ENCODE data around the gene C6orf58.

Gene C6orf58

DNA sequence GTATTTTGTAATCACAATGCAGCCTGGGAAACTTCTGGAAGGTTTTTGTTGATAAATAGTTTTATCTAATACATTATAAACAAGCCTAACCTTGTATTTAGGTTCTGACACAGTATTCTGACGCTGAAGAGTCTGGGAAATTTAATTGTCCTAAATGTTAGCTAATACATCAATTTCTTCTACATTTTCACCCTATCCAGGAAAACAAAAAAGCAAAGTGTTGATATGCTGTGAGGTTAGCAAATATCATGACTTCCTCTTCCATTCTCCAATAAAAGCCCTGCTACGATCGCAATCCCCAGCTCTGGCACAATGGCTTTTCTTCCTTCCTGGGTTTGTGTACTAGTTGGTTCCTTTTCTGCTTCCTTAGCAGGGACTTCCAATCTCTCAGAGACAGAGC is at the start of gene C6orf58:
C6orf58 (plus strand) TSS at position 301 of the 400 bp plus-strand sequence; CDS start at position 313, 12 bp downstream.
- no peak for DNase-seq

DNA sequence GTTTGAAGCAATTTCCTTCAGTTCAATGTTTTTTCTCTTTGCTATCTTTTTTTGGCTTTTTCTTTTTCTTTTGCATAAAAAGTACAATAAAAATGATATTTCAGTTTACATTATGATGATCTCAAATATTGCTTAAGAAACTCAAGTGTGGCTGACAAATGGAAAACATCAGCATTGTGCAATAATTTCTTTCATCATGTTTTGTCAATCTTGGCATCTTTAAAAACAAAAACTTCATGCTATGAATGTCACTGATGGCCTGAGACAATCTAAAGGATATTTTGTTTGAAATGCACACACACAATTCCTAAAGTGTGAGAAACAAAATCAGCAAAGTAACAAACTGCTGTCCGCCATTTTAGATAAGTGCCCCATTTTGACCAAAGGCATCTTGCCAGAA is 44.0 kb upstream of the C6orf58 start:
- no peak for DNase-seq

DNA sequence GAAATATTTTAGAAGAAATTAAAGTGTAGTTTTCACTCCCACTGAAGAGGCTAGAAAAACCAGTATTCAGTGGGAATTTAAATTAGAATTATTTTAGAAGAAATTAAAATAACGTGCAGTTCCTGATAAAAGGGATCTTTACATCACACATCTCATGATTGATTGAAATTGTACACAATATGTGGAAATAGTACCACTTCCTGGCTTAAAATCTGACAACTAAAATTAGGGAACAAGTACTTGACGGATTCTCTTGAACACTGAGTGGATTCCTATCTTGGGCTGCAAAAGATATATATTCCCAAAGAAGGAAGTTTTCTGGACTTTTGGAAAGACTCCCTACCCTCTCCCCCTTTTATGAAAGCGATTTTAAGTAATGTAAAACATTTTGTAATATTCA is 43.2 kb upstream of the C6orf58 start:
- no peak for DNase-seq

DNA sequence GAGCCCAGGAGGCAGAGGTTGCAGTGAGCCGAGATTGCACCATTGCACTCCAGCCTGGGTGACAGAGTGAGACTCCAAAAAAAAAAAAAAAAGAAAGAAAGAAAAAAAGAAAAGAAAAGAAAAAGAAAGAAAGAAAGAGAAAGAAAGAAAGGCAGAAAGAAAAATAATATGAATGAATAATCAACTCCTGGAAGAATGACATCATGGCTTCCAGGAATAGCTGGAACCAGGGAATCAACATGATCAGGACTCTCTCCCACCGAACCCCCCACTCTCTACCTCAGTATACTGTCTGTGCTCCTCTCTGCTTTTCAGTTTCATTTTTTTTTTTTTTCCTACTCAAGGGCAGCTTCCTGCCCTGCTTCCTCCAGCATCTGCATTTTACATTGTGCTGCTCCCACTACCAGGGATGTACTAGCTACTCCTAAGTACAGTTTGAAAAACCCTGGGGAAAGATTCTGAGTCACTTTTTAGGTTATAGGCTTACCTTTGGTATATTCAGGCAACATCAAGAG is 38.2 kb upstream of the C6orf58 start:
- DNase-seq, result no peak

DNA sequence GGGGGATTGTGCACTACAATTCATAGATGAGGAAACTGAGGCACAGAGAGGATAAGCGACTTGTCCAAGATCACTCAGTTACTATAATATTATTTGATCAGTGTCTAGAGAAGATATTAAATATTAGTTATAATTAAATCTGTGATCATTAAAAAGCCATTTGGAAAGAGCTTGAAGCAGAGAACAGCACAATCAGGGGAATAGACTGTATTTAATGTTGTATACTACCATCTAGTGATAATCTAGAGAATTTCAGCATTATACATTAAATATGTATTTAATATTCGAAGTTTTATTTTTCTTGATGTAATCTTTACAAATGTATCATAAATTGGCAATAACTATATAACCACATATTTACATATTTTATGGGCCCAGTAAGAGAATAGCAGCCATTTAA is 37.7 kb upstream of the C6orf58 start:
- DNase-seq, result no peak

DNA sequence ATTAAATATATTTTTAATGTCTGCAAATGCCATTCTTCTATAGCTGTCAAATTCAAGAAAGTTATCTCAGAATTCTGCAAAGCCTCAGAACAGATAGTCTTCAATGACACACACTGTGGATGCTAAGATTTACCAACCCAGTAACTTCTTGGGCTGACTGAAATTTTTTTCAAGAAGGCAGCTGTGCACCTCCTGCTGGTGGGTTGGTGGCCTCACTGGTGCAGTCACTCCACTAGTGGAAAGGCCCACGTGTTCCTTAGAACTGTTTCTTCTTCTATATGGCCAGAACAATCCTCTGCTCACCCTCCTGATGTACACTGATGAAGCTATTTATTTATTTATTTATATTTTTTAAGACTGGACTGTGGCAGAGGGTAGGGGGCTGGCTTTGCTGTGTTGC is 29.8 kb upstream of the C6orf58 start:
- DNase-seq, result no peak

DNA sequence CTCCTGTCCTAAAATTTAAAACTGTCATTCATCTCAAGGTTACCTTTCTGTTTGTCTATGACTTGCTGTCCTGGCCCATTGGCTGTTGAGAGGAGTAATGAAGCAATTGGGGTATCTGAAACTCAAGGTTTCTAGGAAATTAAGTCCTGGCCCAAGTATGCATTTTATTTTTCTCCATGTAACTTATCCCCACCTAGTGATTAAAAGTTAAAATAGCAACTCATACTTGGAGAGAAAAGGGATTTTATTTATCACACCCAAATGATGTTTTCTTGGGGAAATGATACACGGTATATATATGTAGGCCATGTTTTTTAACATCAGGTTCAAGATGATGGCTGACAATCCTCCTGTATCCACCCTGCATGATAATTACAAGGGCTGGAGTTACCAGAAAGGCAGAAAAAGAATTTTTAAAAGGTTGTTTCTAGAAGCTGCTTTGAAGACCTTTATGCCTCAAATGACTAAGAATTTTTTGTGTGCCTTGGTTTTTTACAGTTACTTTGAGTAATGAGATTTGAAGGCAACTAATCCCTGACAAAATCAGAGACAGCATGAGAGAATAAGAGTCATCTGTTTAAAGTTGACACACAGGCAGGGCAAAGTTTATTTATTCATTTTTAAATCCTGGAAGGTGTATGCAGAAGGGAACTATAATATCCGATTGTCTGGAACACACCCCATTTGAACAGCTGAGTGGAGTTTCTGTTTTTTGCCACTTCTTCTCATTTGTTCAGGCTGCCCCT is 28.9 kb upstream of the C6orf58 start:
- no peak for DNase-seq

DNA sequence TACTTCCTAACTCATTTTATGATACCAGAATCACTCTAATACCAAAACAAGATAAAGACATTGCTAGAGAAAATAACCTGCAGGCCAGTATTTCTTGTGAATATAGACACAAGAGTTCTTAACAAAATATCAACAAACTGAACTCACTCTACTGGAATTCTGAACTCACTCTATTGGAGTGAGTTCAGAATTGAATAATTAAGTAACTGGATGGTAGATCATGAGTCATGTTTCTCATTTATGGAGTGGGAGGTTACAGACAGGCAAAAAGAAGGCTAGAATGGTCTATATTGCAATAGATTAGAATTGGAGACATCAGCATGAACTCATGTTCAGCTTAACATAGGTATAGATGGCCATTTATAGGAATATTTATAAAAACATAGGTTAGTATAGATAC is 26.6 kb upstream of the C6orf58 start:
- no peak for DNase-seq

DNA sequence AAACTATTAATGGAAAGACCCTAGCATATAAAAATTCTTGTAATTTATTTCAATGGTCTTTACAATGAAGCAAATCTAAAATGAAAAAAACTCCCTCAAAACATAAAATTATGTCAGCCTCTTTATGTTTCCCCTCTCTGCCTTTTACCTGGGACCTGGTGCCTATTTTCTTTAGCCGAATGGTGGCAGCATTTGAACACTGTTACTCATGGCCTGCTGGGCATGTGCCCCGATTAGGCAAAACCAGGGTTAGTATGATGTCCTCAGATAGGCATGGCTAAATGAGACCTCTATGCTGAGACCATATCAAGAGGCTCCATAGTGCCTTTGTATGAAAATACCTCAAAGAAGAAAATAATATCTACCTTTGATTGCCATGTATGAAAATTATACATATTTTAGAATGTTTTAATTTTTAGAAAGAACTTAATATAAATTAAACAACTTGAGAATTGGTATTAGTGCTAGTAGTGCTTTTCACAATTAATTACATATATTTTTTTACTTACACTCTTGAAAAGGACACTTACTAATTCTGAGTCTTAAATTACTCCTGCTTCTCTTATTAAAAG is 22.5 kb upstream of the C6orf58 start:
- DNase-seq, result no peak

DNA sequence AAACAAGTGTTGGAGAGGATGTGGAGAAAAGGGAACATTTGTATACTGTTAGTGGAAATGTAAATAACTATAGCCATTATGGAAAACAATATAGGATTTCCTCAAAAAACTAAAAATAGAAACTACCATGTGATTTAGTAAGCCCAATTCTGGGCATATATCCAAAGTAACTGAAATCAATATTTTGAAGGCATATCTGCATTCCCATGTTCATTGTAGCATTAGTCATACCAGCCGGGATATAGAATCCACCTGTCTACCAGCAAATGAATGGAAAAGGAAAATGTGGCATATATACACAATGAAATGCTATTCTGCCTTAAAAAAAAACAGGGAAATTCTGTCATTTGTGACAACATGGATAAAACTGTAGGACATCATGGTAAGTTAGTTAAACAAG is 15.3 kb upstream of the C6orf58 start:
- DNase-seq, result no peak

DNA sequence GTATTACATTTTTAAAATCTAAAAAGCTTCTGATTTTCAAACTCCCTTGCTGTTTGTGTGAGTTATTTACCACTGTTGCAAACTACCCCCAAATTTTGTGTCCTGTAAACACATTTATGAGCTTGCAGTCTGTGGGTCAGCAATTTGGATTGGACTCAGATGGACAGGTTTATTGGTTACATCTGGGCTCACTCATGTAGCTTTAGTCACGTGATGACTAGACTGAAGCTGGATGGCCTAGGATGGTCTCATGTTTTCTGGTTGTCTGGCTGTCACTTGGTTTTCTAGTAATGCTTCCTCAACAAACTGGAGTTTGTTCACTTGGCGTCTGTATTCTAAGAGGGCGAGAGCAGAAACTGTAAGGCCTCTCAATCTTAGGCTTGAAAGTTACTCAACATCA is 12.2 kb upstream of the C6orf58 start:
- DNase-seq, result no peak

DNA sequence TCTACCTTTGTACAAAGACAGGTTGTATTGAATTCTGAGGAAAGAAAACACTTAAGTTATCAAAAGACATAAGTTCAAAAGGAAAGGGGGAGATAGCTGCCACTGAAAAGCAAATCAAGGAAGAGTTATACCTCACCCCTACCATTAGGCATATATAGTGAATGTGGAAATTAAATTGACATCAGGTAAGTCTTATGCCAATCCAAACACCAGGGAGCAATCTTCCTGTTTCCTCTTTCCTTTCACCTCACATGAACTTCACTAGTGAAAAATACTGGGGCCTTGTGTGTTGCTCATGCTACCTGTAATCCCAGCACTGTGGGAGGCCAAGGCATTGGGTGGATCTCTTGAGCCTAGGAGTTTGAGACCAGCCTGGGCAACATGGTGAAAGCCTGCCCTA is 10.9 kb upstream of the C6orf58 start:
- DNase-seq, result no peak

DNA sequence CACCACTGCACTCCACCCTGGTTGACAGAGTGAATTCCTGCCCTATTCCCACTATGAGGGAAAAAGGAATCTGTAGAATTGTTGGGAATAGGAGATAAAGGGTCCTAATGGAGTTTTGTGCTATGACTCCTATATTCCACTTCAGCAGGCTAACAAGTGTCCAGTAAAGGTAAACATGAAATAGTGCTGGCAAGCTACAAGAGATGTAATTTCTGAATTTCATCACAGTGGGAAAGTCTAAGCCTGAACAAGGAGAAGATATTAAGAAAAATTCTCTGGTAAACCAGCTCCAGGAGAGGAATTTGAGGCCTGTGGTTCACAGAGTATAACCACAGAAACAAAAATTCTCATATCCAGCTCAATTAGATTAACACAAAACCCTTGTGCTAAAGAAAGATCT is 10.3 kb upstream of the C6orf58 start:
- DNase-seq, result no peak

DNA sequence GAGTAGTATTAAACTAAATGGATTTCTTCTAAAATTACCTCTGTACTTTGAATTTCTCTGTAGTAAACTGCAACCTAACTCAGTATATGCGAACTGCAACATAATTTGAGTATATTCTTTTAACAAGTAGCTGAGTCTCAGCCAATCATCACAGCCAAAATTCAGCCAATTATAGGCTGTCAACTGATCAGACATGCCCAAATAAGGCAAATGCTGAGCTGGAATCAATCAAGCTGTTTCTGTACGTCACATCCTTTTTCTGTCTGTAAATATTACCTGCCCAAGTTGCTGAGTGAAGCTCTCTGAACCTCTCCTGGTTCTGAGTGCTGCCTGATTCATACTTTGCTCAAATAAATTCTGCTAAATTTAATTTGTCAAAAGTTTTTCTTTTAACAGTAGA is 9.5 kb upstream of the C6orf58 start:
- DNase-seq, result no peak

DNA sequence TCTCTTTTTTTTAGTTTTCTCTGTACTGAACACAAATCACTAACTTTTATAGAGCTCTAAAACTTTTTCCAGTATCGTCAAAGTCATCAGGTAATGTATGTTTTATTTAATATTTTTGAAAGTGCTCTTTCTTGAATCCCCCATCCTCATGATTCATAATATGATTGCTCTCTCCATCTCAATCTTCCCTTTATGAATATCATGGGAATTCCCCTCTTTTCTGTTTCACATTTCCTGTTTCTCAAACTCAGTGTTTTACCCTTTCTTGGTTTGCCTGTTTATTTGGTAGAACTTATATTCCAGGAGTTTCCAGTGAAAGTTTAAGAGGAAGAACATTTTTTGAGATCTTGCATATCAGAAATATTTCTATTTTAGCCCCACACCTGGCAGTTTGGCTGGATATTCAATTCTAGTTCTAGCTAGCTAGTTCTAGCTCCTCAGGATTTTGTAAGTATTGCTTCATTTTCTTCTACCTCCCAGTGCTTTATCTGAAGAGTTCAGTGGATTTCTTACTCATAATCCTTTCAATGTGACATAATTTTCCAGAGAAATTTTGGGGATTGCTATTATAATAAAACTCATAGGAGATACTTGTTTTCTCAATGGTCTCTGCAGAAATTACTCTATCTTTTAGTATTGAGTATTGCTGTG is 6.1 kb upstream of the C6orf58 start:
- no peak for DNase-seq

DNA sequence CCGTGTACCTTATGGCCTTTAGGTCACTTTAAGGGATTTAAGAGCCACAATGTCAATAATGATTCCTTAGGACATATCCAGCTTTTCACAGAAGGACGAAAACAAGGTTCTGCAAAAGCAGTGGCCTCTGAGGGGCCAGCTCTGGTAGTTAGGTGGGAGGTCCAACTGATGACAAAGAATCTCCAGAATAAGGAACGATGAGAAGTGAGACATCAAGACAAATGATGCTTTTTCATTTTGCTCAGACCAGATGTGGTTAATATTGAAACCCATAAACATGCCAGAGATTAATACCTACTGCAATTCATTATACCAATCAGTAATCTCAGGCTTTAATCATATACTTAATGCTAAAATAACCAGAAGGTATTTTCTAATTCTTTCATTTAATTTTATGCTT is 1.9 kb downstream of the C6orf58 start:
- no peak for DNase-seq

DNA sequence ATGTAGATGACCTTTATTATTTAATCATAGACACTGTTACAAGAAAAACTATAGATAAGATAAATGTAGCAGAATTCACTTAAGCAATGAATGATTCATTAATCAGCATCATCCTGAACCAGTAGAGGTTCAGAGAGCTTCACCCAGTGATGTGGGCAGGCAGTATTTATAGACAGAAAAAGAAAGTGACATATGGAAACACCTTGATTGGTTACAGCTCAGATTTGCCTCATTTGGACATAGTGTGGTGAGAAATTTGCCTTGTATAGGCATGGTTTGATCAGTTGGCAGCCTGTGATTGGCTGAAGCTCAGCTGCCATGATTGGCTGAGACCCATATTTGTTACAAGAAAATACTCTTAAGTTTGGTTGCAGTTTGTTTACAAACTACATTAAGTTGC is 4.6 kb downstream of the C6orf58 start:
- no peak for DNase-seq

DNA sequence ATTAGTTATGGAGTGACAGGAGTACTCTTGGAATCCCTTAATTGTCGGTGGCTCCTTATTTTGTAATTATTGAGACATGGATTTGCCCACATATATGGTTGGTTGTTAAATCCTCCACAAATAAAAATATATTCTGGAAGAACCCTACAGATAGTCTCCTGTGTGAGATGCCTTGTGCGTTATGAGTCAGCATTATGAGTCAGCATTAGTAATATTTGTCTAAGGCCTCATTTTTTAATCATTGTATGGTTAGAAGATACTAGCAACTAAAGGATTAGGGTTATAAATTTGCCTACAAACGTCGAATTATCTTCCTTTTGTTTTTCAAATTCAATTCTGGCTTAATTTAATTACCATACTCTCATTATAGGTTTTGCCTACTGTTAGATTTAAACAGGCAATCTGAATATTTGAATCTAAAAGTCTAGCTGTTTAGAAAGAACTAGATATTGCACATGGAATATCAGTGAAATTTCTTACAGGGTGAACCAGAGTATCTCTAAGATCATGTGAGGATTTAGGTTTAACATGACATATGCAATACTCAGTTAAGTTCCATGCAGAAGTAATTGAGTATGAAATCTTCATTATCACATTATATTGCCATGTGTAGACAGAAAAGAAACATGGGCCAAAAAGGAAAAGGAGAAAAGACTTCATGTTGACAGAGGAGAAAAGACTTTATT is 5.9 kb downstream of the C6orf58 start:
- no peak for DNase-seq

DNA sequence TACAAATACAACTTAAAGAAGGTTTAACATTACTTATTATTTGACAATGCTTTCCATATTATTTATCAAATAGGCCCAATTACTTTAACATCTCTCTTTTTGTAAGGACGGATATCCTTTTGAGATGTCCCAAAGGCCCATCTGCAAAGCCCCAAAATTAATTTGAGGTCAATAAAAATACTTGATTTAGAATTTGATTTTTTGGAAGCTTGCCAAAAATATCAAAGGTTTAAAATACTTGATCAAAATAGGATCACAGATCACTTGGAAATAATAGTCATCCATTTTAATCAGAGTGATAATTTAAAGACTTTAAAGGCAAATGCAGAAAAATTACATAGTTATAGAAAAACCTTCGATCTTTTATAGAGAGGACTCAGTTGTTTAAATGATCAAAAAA is 8.1 kb downstream of the C6orf58 start:
- DNase-seq, result no peak

DNA sequence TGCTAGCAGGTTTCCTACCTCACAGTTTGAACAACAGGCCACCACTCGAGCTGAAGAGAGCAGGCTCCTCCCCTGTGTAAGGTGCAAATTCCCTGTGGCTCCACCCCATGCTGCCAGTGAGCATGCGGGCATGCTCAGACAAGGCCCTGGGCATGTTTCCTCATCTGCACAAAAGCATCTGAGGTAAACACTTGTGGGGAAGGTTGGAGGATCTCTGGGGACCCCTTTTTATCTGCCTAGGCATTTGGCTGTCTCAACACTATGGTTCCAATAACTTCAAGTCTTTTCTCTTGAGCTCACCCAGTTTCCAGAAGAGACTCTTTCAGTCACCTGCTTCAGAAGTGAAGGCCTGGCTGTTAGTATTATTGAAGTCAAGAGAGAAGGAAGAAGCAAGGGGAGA is 9.4 kb downstream of the C6orf58 start:
- DNase-seq, result no peak

DNA sequence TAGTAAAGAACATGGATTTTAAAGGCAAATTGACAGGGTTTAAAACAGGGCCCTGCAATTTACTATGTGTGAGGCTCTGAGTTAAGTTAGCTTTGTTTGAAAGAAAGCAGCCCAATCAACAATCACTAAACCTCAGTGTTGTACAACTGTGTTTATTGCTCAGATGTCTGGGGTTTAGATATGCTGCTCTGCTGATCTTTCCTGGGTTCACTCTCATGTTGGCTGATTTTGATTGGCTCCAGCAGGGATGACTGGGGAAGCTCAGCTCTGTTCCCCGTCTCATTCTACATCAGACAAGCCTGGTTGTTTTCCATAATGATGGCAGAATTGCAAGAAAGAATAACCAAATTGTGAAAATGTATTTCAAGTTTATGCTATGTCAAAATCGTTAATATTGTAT is 10.9 kb downstream of the C6orf58 start:
- DNase-seq, result no peak

DNA sequence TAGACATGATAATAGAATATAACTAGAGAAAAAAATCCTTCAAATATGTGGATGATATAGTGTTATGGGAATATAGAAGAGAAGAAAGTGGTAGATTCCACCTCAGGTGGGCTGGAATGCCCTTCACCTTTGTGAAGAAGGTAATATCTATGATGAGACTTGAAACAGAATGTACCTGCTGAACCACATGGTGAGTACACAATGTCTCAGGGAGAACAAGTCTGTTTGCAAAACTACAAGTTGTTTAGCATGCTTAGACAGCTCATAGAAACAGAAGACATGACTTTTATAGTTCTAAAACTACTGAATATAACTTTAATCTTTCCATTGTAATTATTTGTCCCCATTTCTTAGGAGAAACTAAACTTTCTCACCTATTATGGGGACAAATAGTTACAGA is 12.2 kb downstream of the C6orf58 start:
- no peak for DNase-seq

DNA sequence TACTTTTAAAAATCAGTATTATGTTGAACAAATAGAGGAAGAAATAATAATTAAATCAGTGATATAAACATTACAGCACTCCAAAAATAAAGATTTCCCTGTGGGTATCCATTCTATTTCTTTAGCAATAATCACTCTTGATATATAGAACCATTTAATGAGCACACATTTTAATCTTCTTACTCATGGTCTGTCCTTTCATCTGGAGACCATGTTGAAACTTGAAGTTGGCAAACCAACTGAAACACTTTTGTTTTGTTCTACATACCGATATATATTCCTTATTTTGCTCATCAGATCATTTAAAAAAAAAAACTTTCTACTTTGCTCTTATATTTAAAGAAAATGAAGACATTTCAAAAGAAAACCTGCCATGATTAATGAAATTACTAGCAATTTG is 13.4 kb downstream of the C6orf58 start:
- no peak for DNase-seq

DNA sequence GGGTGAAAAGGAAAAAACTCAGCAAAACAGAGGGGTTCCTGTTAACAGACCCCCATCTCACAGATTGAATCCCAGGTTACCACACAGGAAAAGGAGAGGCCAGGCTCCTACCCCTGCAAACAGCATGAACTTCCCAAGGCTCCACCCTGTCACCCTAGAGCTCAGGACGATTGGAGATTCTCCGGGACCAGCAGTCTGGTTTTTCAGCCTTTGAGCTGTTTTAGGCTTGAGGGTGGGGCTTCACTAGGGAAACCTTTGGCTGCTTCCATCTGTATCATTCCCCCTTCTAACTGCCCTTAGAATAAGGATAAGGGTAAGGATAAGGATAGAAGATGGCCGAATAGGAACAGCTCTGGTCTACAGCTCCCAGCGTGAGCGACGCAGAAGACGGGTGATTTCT is 16.0 kb downstream of the C6orf58 start:
- no peak for DNase-seq

Data from DMS79 (cell line).